Activated CD8-positive, alpha-beta memory T cell treated with anti-CD3 and anti-CD28 coated beads for 36 hours (primary cell): Measurements from ENCODE around the gene CDK18. TPM values are rescaled to one million over a fixed set of nuclear protein-coding genes. Genes with fewer than 3 reads are reported as not detected.

ENCODE experiments used
- CTCF ChIA-PET: fragments of 350-600 bp; sonication (Branson Sonifier 250); formaldehyde crosslinking; loops from one replicate; lab custom pipeline; 2021; ENCODE audit warnings: antibody characterized with exemption; lab: Charles Lee
- POLR2A ChIA-PET: fragments of 350-600 bp; sonication (Branson Sonifier 250); formaldehyde crosslinking; loops from one replicate; lab custom pipeline; 2021; ENCODE audit warnings: antibody characterized with exemption; lab: Charles Lee
- total RNA-seq, 2 experiments: library from RNA; stranded (reverse); gene quantifications; one replicate each; pipeline ENCODE4 v1.2.3, GENCODE V29; 2021

Gene CDK18
- total RNA-seq, 2 experiments from 2014 or later = 2.3 to 2.5 TPM

DNA sequence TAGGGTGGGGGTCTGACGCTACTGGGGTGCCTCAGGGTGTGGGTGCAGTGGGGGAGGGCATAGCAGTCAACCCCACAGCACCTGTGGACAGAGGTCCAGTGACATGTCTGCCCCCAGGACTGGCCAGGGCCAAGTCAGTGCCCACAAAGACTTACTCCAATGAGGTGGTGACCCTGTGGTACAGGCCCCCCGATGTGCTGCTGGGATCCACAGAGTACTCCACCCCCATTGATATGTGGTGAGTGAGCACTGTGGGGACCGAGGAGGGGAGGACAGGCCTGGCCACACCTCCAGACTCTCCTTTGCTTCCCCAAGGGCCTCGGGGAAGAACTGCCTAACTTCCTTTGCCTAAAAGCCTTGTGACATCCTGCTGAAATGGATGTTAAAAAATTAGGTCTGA, 23.5 kb downstream of the CDK18 start:
- ChIA-PET CTCF (interaction anchor here (0.8 to 6.1 kb wide), 5 partner anchors 28 to 259 kb away, joined by 3 to 76 read pairs (median 3); no protein-coding TSS in a partner anchor), POLR2A (interaction anchor here (0.6 kb wide), 1 partner anchor 180 kb away, joined by 3 read pairs; no protein-coding TSS in a partner anchor)

DNA sequence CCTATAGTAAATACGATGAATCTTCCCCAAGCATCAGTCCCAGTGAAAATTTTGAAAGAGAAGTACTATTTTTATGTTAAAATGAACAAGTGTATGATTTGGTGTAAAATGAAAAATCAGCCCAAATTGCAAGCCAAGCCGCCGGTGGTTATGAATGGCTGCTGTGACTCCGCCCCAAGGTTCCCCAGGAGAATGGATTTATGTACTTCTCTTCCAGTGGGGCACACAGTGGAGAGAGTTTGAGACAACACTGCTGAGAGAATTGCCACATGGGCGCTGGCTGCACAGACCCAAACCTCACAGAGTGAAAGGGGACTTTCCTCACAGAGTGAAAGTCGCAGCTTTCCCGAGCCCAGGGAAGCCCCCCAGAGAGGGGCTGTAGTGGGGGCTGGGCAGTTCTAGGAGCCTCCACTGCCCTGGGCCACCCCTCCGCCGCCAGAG, 24.0 kb downstream of the CDK18 start:
- CTCF ChIA-PET = interaction anchor here (0.8 to 6.1 kb wide), 15 partner anchors 19 to 258 kb away, joined by 3 to 76 read pairs (median 3); no protein-coding TSS in a partner anchor

DNA sequence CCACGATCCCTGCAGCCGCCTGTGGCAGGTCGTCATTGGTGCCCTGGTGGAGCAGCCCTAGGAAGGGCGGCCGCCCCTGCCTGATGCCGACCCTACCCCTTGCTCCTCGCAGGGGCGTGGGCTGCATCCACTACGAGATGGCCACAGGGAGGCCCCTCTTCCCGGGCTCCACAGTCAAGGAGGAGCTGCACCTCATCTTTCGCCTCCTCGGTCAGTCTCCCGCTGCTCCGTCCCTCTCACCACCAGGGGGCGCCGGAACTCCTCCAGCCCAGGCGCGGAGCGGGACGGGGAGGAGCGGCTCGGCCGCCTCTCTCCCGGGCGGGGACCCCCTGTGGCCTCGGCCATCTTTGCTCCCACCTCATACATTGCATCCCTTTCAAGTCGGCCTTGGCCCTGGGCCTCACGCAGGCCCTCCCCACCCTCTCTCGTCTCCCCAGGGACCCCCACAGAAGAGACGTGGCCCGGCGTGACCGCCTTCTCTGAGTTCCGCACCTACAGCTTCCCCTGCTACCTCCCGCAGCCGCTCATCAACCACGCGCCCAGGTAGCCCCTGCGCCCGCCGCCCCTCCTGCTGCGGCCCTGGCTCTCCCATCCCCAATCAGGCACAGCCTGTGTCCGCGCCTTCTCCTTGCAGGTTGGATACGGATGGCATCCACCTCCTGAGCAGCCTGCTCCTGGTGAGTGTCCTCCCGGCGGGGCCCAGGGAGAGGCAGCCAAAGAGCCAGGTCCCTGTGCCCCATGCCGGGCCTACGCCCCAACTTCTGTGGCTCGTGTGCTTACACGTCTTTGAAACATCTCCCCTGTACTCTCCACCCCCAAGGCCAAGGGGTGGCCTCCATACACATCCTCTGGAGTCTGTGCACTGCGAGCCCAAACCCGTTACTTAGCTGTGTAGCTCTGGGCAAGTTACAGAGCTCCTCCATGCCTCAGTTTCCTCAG, 24.7 kb downstream of the CDK18 start:
- ChIA-PET POLR2A (no interaction called here), CTCF (interaction anchor here (0.6 to 6.1 kb wide), 16 partner anchors 20 to 257 kb away, joined by 3 to 76 read pairs (median 4); no protein-coding TSS in a partner anchor)

More for the DNA sequence above, 24.0 kb downstream of the CDK18 start:
- POLR2A ChIA-PET = interaction anchor here (0.6 kb wide), 1 partner anchor 180 kb away, joined by 3 read pairs; no protein-coding TSS in a partner anchor

DNA sequence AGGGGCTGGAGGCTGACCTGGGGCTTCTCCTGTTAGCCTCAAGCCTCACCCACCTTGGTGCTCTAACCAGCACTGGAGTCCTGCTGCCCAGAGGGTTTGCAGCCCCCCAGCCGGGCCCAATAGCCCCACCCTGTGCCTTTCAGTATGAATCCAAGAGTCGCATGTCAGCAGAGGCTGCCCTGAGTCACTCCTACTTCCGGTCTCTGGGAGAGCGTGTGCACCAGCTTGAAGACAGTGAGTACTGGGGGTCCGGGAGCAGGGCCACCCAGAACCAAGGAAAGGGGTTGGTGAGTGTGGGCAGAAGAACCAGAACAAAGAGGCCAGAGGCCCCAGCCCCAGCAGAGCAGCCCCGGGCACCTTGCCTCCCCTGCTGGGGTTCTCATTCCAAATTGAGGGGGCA, 25.6 kb downstream of the CDK18 start:
- ChIA-PET CTCF (interaction anchor here (0.6 to 6.1 kb wide), 5 partner anchors 48 to 144 kb away, joined by 4 to 76 read pairs (median 5); no protein-coding TSS in a partner anchor), POLR2A (interaction anchor here (0.7 kb wide), 1 partner anchor 102 kb away, joined by 3 read pairs; the partner anchor contains the start of gene ELK4)

DNA sequence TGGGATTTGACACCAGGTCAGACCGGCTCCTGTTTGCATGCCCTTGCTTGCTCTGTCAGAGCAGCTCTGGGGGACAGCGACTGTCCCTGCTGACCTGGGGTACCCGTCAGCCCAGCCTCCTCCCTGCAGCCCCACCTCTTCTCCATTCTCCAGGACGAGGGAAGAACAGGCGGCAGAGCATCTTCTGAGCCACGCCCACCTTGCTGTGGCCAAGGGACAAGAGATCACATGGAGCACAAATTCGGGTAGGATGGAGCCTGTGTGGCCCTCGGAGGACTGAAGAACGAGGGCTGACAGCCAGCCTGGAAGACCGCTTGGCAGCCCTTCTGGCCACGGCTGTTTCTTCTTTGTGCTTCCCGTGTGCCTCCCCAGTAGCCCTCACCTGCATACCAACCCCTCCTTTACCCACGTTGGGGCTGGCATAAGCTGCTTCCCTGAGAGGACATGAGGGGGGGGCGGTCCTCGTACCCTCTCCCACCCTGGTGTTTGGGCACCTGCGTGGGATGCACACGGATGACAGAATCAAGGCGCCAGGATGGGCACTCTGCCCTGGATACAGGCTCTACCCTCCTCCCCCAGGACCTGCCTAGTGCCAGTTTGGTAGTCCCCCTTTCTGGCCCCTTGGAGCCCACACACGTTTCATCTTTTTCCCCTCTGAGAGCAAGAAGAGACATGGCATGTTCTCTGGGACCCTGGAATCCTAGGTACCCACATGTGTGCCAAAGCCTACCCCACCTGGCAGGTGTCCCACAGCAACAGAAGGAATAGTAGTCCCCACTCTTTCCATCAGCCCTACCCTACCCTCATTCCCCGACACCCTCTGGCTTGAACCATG, 26.9 kb downstream of the CDK18 start:
- ChIA-PET POLR2A (interaction anchor here (0.6 kb wide), 1 partner anchor 126 kb away, joined by 17 read pairs; no protein-coding TSS in a partner anchor), CTCF (interaction anchor here (0.7 to 6.1 kb wide), 4 partner anchors 44 to 127 kb away, joined by 3 to 76 read pairs (median 12); partner anchors contain the start of gene ELK4)

DNA sequence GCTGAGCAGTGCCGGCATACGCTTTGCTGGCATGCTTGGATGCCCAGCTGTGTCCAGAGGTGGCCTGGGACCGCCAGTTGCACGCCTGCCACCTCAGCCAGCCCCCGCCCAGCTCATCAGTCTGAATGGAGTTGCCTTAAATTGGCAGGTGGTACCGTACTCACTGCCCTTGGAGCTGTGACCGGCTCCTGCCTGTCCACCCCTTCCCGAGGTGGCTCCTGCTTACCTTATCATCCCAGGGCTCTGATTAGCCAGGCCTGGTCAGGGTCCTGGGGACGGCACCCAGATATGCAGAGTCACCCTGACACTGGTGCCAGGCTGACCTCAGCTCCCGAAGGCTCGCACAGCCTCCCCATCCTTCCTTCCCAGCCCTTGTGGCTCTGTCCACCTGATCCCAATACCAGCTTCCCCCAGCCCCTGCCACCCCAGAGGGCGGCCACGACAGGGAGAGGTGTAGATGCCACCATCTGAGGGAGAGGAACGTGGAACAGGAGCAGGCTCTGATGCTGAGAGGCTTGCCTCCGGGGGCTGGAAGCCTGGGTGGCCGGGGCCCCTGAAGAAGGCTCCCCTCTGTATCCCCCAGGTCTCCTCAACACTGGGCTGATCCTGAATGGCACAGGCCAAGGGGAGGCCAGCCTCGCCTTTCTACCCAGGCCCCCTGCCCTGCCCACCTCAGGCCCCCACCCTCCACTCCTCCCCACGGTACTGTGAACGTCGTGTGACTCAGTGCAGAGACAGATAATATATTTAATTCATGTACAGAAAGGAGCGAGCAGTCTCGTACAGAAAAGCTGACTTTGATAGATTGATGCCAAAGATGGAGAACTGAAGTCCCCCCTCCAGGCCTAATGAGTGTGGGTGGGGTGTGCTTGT, 27.8 kb downstream of the CDK18 start:
- CTCF ChIA-PET = interaction anchor here (0.6 to 6.1 kb wide), 2 partner anchors 59 to 126 kb away, joined by 3 to 76 read pairs; no protein-coding TSS in a partner anchor
- POLR2A ChIA-PET = interaction anchor here (0.6 kb wide), 1 partner anchor 125 kb away, joined by 17 read pairs; no protein-coding TSS in a partner anchor

DNA sequence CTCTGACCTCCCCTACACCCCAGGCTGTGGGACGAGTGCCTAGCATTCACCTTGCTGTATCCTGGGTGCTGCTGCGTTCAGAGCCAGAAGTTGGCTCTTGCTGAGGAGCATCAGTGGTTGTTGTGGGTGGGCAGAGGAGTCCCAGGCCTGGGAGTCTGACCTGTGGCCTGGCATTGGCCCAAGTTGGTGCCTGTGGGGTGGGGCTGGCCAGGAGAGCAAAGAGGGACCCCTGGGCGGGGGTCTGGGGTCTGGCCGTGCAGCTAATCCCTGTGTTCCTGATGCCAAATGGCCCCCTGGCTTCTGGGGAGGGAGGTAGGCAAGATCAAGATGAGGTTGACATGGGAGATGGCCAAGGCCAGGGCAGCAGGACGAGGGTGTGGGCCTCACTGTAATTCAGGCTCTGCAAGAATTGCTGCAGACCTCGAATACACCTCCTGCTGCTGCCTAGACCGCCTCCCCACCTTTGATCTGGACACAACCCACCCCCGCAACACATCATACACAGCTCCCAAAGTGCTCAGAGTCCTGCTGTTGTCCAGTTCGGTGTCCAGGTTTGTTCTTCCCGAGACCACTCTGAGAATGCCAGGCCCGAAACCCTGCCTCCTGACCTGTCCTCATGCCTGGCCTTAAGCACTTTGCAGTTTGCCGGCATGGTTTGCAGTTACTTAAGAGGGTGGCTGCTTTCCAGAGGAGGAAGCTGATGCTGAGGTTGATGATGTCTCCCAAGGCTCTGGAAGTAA, 28.7 kb downstream of the CDK18 start:
- ChIA-PET CTCF (interaction anchor here (0.6 to 1.7 kb wide), 3 partner anchors 10 to 59 kb away, joined by 3 to 6 read pairs (median 3); no protein-coding TSS in a partner anchor), POLR2A (no interaction called here)

DNA sequence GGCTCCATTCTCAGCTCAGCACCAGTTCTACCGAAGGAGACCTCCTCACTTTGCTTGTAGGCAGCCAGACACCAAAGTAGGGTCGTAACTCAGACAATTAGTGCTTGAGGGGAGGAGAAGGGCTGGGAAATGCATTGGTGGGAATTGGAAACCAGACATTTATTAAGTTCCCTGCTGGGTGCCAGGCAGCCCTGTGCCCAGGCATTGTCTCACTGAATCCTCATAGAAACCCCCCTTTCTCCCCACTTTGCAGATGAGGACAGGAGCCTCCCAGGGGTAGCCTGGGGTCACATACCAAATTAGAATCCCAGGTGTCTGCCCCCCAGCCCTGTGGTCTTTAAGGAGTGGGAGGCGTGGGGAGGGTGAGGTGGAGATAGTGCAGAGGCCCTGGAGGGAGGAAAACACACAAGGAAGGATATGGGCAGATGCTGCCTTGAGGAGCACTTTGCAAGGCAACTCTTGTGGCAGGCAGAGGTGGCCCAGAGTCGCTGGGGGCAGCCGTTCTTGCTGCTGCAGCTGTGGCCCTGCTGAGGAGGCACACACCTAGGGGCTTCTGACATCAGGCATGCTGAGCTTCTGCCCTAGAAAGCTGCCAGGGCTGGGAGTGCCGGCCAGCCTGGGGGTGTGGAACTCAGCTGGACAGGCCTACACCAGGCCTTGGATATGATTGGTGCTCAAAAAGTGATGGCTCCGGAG, 29.4 kb downstream of the CDK18 start:
- POLR2A ChIA-PET = no interaction called here
- CTCF ChIA-PET = interaction anchor here (0.7 to 2.1 kb wide), 5 partner anchors 9 to 124 kb away, joined by 3 to 14 read pairs (median 6); no protein-coding TSS in a partner anchor

DNA sequence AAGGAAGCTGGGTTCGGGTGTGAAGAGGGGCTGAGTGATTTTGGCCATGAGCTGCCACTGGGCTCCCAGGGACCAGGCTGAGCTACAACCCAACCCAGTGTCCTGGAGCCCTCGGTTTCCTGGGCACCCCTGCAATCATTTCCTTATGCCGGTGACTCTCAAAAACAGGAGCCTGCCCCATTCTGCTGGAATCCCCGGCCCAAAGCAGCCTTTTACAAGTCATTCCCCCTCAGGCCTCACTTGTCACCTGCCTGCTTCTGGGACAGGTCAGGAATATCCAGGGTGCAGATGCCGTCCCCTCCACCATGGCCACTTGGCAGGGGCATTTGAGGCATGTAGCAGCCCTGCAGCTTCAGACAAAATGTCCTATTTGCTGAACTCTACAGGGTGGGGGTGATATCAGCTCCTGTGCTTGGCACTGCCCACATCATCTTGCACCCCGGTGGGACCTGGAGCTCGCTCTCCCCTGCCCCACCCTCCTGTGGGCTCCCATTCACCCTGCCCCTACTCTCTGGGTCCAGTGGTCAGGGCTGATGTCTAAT, 30.0 kb downstream of the CDK18 start:
- ChIA-PET CTCF (interaction anchor here (0.7 to 2.1 kb wide), 6 partner anchors 9 to 443 kb away, joined by 3 to 14 read pairs (median 4); no protein-coding TSS in a partner anchor), POLR2A (no interaction called here)

DNA sequence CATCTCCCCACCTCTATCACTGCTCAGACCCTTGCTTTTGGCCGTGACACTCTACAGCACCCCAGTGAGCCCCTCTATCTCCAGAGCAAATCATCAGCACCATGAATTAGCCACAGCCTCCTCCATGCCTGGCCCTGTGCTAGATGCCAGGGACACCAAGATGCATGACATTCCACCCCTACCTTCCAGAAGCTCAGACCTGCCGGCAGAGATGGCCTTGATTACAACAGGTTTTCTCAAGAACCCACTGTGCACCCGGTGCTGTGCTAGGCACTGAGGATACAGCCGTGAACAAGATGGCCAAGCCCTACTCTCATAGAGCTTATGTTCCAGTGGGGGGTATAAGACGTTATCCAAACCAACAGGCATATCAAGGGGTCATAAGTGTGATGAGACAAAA, 30.6 kb downstream of the CDK18 start:
- POLR2A ChIA-PET = no interaction called here

DNA sequence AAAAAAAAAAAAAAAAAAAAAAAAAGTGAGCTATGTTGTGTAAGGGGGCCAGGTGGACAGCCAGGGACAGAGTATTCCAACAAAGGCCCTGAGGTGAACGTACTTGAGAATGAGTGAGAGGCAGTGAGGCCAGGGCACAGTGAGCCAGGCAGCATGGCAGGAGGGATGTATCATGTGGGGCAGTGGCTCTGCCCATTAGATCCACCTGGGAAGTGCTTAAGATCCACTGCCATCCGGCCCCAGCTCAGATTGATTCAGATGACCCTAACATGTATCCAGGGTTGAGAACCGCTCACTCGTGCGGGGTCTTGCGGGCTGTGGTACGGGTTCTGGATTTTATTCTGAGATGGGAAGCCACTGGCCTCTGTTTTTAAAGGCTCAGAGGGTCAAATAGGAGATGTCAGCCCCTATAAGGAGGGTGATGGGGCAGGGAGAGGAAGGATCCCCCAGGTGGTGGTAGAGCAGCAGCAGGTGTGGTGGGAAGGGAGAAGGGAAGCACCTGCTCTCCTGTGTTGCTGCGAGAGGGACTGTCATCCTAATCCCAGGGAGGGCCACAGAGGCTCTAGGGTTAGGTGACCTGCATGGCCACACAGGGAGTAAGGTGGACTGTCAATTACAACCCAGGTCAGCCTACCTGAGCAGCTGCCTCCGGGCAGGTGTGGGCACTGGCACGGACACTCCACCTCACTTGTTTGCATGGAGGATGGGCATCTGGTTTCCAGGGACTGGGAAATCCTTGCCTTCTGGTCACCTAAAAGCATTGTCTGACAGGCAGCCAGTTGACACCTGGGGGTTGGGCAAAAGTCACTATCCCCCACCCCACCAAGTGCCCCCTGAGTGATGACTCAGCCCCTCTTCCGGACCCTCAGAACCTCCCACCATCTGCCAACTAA, 31.6 kb downstream of the CDK18 start:
- CTCF ChIA-PET = interaction anchor here (0.9 to 3.0 kb wide), 6 partner anchors 12 to 441 kb away, joined by 3 to 14 read pairs (median 8); no protein-coding TSS in a partner anchor
- POLR2A ChIA-PET = interaction anchor here (0.6 kb wide), 1 partner anchor 393 kb away, joined by 3 read pairs; no protein-coding TSS in a partner anchor

More for the DNA sequence above, 30.6 kb downstream of the CDK18 start:
- CTCF ChIA-PET = interaction anchor here (0.9 to 2.1 kb wide), 5 partner anchors 11 to 442 kb away, joined by 3 to 14 read pairs (median 6); no protein-coding TSS in a partner anchor

DNA sequence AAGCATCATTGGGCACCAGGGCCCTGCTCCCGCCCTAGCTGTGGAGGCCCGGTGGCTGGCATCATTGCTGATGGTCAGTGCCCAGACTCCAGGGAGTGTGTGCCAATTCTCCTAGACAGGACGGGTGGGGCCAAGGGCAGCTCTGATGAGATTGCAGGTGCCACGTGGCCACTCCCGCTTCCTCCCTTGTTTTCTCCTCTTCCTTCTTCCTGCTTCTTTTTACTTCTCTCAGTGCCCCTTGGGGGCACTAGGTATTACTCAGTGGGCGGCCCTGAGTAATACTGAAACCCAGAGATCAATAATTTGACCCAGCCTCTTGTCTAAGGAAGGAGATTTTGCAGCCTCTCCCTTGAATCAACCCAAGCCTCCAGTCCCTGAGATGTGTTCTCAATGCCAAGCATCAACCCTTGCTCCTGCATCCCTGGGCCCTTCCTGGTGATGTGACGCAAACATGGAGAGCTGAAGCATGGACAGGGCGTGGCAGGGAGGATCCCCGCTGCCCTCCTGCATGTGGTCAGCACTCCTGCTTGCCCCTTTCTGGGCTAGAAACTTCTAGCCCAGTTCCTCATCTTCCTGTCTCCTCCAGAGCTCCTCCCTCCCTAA, 32.4 kb downstream of the CDK18 start:
- ChIA-PET CTCF (interaction anchor here (1.0 to 3.0 kb wide), 3 partner anchors 54 to 122 kb away, joined by 3 to 13 read pairs (median 5); no protein-coding TSS in a partner anchor), POLR2A (no interaction called here)

DNA sequence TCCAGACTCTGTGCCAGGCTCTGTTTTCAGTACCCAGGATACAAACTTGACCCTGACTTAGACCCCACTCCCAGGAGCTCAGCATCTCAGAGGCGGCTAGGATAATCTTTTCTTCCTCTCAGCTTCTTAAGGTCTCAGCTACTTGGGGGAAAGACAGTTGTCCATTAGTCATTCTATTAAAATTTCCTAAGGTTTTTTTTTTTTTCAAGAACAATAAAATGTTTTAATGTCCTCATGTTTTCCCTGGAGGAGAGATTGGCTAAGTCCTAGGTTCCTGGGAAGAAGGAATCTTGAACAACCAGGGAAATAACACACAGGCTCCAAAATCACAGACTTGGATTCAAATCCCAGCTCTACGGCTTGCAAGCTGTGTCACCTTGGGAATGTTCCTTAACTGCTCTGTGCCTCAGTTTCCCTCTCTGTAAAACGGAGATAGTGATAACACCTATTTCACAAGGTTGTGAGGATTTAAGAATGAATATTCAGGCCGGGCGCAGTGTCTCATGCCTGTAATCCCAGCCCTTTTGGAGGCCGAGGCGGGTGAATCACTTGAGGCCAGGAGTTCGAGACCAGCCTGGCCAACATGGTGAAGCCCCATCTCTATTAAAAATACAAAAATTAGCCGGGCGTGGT, 33.0 kb downstream of the CDK18 start:
- ChIA-PET CTCF (interaction anchor here (0.6 to 3.0 kb wide), 5 partner anchors 22 to 205 kb away, joined by 3 to 13 read pairs (median 5); no protein-coding TSS in a partner anchor), POLR2A (interaction anchor here (0.6 kb wide), 1 partner anchor 18 kb away, joined by 9 read pairs; no protein-coding TSS in a partner anchor)
